ENCODE data around the gene GVQW3.

GVQW3 gene

DNA sequence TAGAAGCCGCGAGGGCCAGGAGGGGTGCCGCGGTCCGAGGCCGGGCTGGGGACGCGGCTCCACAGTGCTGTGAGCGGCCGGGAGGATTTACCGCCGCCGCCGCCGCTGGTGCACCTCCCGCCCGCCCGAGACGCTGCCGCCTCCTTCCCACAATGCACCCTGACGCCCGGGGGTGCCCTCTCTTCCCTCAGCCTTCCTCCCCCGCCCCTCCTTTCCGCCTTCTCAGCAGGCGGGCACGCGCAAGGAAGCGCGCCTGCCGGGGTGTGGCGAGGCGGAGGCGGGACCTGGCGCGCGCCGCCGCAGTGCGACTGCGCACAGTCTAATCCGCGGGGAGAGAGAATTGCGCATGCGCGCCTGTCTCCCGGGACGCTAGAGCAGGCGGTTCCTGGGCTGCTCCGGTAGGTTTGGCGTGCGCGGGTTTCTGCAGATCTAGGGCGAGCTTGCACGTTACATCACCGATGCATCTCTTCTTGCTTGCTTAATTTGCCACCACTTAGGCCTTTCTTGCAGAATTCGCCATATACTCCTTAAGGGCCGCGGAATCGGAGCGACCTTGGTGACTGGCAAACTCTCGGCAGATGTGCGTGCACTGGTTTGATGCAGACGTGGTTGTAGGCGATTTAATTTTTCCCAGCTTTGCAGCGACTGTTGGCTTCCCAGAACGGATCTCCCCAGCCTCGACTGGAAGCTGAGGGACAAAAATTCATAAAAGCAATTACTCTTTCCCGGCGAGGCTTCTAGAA is at the start of gene GVQW3, which contains the start of gene THAP12:
TSS of gene GVQW3 (plus strand) at position 347 of the 743 bp plus-strand sequence. CDS start 506 bp downstream, outside the sequence.
TSS of gene THAP12 (minus strand) at position 156 of the 743 bp plus-strand sequence. CDS start 296 bp downstream, outside the sequence.
- DNase-seq = peak; percentile 98

DNA sequence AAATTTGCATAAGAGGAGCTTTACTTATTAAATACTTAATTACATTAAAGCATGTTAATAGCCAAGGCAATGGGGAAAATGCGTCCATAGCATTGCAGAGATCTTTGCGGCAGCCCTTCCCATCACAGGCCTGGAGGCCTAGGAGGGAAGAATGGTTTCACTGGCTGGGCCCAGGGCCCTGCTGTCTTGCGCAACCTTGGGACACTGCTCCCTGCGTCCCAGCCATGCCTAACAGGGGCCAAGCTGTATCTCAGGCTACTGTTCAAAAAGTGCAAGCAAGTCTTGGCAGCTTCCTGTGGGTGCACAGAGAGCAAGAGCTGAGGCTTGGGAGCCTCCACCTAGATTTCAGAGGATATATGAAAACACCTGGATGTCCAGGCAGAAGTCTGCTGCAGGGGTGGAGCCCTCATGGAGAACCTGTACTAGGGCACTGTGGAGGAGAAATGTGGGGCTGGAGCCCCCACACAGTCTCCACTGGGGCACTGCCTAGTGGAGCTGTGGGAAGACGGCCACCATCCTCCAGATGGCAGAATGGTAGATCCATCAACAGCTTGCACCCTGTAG is 46.2 kb upstream of the GVQW3 start:
- no peak for DNase-seq

DNA sequence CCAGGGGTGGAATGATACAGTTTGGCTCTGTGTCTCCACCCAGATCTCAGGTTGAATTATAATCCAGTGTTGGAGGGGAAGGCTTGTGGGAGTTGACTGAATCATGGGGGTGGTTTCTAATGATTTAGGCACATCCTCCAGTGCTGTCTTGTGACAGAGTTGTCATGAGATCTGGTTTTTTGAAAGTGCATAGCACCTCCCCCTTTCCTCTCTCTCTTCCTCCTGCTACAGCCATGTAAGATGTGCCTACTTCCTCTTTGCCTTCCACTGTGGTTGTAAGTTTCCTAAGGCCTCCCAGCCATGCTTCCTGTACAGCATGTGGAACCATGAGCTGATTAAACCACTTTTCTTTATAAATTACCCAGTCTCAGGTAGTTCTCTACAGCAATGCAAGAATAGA is 45.3 kb upstream of the GVQW3 start:
- DNase-seq = no peak

DNA sequence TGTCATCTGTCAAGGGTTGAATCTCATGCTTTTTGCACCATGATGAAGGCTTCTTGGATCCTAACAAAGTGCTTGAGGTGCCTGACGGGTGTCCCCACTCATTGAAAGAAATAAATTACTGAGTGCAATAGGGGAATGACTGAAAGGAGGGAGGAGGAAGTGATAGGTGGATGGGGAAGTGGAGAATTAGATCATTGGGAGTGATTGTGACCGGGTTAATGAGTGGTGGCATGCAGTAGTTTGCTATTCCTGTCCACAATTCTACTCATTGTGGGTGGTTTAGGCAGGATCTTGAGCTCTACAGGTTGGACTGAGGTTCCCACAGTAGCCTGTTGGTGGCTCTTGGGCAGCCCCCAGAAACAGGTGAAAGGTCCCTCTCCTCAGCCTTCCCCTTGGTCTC is 44.5 kb upstream of the GVQW3 start:
- no peak for DNase-seq

DNA sequence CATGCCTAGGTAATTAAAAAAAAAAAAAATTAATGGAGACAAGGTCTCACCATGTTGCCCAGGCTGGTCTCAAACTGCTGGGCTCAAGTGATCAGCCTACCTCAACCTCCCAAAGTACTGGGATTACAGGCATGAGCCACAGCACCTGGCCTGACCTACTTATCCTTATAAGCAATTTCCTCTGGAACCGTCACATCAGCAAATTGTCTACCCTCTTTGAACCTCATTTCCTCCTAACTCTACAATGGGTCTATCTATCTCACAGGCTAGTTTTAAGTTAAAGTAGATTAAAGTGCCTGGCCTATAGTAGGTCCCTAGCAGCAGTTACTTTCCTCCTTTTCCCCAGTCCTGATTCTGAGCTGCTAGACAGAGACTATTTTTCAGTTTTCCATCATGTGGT is 43.7 kb upstream of the GVQW3 start:
- no peak for DNase-seq

DNA sequence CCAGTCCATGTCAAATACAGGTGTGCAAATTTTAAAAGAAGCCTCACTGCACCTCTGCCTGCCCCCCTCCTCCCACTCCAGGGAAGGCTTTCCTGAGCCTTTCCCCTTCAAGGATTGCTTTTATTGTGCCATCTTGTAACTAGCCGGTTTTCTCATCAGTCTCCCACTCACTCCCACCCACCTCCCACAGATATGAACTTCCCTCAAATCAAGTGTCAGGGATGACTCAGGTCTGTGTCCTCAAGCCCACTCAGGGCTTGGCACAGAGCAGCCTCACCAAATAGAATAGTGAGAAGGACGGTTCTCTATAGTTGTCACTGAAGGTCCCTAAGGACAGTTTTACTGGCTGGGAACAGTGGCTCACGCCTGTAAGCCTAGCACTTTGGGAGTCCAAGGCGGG is 43.2 kb upstream of the GVQW3 start:
- DNase-seq = no peak

DNA sequence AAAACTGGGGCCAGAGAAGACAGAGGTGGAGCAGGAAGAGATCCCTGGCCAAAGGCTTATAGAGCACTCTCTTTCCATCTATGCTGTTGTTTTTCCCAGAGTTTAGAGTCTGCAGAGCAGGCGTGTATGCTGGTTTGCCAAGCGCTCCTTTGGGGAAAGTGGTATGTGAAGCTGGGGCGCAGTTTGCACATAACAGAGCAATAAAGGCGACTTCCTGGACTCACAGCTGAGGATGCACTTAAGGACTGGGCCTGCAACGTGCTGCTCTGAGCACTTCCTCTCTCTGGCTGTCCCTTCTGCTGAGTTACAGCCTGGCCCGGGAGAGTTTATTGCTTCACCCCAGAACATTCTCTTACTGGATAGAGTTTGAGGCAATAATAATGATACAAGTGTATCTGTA is 41.9 kb upstream of the GVQW3 start:
- no peak for DNase-seq

DNA sequence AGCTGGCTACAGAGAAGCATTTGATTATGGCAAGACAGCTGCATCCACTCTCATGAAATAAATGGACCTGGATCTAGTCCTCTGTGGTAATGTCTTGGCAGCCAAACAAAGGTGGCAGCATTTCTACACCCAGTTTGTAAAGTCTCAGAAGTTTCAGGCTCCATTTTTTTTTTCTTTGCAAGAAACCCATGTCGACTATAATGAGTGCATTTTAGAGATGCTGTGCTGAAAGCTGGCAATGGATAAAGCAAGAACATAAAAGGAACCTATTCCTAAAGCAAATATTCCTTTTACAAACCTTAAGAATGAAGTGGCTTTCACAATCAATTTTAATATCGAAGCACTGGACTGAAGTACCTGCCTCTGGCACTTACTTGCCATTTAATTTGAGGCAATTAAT is 33.7 kb upstream of the GVQW3 start:
- DNase-seq = no peak

DNA sequence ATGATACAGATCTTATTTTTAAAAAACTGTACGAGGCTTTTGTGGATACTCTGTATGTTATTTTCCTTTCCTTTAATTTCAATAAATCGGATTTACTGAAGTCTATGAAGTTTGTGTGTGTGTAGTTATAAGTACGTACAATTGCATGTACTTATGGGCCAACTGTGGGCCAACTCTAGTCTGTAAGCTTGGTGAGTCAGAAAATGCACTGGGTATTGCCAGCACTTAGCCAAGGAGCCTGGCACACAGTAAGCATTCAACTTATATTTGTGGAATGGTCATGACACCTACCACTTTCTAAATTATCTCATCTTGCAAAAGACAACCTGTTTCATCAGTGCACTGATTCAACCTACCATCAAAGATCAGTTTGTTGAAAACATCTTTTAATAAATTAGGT is 32.8 kb upstream of the GVQW3 start:
- no peak for DNase-seq

DNA sequence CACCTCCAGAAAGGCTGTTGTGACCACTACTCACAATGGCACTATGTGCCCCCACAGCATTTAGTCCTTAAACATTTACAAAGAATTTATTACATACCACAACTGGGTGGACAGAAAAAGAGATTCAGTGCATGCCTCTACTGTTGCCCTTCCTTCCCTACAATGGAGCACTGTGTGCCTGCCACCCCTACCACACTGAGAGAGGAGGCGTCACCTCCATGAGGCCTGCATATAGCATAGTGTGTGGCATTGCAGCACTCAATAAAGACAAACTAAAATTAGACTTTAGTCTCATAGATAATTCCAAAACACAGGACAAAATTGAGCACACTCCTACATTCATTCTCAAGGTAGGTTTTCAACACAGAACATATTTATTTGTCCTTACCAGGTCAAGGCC is 26.0 kb upstream of the GVQW3 start:
- DNase-seq = no peak

DNA sequence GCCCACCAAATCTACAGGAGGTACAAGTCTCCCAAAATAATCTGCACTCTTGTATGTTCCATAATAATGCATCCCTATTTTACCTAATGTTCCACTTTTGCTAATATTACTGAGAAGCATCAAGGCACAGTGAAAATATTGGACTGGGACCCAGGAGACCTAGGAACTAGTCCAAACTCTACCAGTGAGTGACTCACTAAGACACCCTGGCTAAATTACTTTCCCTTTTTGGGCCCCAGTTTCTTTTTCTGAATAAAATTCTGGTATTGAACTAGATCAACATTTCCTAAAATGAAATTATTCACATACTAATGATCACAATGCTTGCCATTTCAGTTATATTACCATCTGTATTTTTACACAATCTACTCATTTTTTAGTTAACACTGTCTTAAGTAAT is 19.7 kb upstream of the GVQW3 start:
- no peak for DNase-seq

DNA sequence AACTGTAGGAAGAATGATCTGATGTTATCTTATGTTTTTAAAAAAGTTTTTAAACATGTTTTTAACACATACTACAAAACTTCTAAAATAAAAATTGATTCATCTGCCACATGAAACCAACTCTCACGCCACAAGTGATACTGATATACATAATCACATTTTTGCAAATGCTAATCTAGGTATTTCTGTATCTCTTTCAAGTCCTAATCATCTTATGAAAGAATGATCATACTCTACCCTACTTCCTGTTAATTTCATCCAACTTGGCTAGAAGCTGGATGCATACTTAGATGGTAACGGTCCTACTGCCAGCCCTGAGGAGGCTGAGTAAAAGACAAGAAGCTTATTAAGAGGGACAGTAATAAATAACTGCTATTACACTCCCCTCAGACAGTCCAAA is 19.3 kb upstream of the GVQW3 start:
- DNase-seq = no peak

DNA sequence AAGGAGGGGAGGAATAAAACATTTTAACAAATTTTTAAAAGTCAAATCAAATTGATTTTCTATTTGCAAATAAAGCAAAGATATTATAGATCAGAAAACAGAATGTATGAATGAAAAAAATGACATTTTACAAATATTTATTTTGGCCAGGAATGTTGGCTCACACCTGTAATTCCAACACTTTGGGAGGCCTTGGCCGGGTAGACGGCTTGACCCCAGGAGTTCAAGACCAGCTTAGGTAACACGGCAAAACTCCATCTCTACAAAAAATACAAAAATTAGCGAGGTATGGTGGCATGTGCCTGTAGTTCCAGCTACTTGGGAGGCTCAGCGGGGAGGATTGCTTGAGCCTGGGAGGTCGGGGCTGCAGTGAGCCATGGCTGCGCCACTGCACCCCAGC is 18.4 kb upstream of the GVQW3 start:
- DNase-seq = no peak

DNA sequence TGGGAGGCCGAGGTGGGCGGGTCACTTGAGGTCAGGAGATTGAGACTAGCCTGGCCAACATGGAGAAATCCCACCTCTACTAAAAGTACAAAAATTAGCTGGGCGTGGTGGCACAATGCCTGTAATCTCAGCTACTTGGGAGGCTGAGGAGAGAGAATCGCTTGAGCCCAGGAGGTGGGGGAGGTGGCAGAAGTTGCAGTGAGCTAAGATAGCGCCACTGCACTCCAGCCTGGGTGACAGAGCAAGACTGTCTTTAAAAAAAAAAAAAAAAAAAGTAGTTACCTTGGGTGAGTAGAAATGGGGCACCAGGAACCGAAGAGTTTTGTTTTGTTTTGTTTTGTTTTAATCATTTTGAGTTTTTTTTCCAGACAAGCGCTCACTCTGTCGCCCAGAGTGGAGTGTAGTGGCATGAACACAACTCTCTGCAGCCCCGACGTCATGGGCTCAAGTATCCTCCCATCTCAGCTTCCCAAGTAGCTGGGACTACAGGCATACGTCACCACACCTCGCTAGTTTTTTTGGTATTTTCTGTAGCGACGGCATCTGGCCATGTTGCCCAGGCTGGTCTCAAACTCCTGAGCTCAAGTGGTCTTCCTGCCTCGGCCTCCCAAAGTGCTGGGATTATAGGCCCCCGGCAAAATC is 16.0 kb upstream of the GVQW3 start:
- DNase-seq = no peak

DNA sequence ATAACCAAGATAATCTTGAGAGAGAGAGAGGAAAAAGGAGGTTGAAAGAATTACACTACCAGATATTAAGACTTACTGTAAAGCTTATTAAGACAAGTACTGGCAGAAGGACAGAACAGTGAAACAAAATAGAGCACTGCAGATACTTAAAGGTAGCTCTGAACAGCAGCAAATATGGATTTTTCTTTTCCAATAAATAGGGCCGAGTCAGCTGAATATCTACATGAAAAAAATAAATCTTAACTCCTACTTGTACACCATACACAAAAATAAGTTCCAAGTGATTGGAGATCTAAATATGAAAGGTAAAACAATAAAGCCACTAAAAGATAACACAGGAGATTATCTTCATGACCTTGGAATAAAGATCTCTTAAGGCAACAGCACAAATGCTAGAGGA is 12.6 kb upstream of the GVQW3 start:
- DNase-seq = no peak

DNA sequence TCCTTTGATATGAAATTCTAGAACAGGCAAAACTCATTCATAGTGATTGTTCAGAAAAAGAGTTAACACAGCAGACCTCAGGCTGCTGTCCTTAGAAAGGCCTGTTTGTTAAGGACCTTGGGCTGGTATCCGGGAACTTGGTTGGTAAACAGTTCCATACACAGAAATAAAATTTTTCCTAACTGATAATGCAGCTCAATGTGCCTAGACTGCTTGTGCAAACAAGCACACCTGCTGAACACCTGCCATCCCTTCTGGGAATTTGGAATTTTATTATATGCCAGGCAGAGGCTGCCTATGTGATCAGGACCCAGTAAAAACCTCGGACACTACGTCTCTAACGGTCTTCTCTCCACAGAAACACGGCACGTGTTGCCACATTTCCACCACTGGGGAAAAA is 11.7 kb upstream of the GVQW3 start:
- no peak for DNase-seq

DNA sequence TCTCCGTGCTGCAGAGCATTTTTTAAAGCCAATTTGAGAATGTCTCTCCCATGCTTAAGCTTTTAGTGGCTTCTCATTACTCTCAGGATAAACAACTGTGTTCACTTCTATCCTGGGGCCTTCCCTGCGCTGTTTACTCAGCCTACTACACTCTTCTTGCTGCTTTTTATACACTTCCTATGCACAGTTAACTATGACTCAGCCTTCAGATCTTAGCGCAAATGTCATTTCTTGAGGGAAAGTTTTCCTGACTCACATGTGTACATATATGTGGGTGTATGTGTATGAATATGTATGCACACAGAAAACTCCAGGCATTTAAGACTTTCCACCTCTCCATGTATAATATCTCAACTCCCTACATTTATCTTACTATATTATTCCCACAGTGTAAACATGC is 10.0 kb upstream of the GVQW3 start:
- DNase-seq = no peak

DNA sequence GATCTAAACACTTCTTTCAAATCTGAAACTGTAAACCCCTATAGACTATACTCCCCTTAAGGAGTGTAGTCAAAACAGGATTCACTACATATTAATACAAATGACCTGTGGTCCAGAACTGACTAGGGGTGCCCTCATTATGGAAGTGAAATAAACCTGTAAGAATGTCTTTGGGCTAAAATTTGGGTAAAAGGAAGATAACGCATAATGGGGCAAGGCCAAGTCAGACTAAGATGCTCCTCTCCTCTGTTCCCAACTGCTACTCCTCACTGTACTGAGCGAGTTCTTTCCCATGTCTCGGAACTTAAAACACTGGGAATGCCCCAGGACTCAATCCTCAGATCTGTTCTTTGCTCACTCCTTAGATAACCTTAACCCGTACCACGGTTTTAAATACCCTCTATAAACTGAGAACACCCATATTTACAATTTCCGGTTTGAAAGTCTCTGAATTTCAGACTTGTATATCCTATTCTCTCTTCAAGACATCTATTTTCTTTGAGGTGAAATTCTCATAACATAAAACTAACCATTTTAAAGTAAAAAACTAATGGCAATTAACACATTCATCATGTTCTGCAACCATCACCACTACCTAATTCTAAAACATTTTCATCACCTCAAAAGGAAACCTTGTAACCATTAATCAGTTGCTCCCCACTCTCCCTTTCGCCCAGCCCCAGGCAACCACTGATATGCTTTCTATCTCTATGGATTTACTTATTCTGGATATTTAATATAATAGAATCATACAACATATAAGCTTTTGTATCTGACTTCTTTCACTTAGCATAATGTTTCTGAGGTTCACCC is 4.2 kb upstream of the GVQW3 start:
- no peak for DNase-seq

DNA sequence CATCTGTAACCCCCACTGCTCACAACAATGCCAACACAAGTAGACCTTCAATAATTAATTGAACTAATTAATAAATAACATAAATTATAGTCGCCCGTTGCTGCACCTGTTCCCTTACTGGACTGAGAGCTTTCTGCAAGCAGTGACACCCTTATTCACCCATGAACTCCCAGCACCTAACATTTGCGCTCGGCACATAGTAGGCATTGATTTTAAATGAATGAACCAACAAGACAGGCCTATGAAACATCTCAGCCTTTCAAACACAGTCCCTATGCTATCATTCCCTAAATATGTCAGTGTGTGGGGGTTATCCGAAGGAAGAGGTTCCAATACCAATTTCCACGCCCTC is 1.3 kb upstream of the GVQW3 start:
- DNase-seq = no peak

DNA sequence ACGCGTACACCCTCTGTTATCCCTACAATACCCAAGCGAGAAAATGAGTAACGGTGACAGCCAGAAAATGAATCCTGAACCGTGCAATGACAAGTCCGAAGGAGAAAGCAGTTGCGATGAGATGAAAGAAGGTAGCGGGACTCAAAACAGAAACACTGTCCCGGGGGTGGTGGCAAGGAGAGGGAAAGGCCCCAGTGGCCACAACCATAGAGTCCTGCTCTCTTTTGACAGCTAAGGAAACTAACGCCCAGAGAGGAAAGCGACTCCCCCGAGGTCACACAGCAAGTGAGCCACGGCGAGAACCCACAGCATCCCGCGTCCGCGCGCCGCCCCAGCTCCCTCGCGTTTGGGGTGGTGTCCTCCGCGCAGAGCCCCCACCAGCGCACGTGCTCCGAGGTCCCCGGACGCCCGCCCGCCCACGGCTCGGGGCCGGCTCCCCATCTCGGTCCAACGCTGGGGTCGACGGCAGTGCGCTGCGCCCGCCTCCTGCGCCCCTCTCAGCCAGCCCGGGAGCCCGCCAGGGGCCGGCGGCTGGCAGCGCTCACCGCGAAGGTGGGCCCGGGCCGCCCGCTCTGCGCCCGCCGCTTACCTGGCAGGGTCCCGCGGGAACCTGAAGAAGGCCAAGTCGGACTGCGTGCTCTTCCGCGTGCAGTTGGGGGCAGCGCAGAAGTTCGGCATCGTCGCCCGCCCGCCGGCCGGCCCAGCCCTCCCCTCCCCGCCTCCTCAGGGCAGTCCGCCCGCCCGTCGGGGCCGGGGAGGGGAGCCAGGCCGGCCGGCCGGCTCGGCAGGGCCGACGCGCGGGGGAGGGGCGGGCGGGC is 755 bp upstream of the GVQW3 start:
- peak; percentile 65 for DNase-seq

DNA sequence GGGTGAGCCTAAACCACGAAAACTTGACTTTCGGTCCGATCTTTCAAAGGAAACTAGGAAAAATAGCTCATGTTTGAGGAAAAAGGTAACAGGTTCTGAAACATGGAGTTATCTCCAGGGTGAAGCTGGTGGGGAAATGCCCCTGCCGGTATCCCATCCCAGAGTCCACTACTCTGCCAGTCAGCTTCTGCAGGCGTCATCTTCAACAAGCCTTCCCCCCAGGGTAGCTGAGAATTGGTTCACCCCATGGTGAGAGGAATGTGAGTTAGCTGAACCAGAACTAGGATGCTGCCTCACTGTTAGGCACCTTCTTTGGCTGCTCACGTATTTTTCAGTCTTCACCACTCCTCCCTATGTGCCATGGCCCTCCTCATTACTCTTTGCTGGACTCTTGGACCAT is 1.1 kb downstream of the GVQW3 start:
- no peak for DNase-seq

DNA sequence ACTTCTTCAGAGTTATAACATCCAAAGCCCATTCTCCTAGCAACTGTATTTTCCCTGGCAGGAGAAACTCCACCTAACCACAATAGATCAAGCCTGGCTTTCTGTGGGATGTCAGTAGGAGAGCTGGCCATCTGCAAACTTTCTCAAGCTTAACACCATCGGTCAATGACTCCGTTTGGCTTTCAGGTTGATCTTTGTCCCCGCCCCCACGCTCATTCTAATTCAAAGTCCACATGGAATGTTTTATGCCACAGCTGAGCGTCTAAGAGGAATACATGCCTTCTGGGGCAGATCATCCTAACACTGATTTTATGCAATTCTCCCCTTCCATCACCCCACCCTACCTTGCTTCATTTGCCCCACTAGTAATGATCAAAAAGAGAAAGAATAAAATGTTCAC is 4.8 kb downstream of the GVQW3 start:
- no peak for DNase-seq

DNA sequence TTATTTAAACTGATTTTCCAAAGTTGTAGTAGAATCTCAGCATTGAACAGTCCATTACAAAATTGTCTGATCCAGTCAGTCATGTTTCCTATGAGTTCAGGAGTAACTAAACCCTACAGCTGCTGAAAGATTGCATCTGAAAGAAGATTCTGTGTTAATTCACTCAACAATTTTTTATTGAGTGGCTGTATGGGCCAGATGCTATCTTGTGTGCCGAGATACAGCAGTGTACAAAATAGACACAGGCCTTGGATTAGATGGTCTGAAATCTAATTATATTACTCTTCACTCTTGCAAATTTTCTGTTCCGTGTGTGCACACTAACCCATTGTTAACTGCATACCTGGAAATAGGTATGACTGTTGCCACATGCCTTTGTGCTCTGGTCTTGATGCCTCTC is 7.3 kb downstream of the GVQW3 start:
- no peak for DNase-seq

Data from NCI-H146 (cell line).